Lower leg skin (tissue), 4 donors: ENCODE measurements around the gene SYNPO2. TPM values are rescaled to one million over a fixed set of nuclear protein-coding genes. Genes with fewer than 3 reads are reported as not detected.

ENCODE experiments used
- DNase-seq, 2 donors: peaks; one replicate each; pipeline ENCODE4 v3.0.0-alpha.2; 2019; ENCODE audit warnings: low spot score in 2 of 2
- H3K4me3 ChIP-seq: fragments of 200-600 bp; sonication (generic); 2 replicates; pipeline ENCODE4 v1.5.1; 2017; ENCODE audit warnings: mild to moderate bottlenecking, low read depth; ENCODE audit not compliant: poor library complexity, severe bottlenecking
- CTCF ChIP-seq, 3 donors: fragments of 450-650 bp; IDR thresholded peaks; one replicate each; pipeline ENCODE4 v1.5.1; 2016; ENCODE audit warnings: antibody characterized with exemption in 3 of 3, mild to moderate bottlenecking in 3 of 3, moderate library complexity in 2 of 3
- POLR2A ChIP-seq, 2 donors: fragments of 450-650 bp; IDR thresholded peaks; one replicate each; pipeline ENCODE4 v1.6.1; 2016 to 2017; ENCODE audit warnings: antibody characterized with exemption in 2 of 2, mild to moderate bottlenecking in 1 of 2, moderate library complexity in 1 of 2
- WGBS, 2 donors: methylation state at CpG; one replicate each; pipeline ENCODE4 v1.1.5; 2018; 5-methylcytosine and 5-hydroxymethylcytosine counted together
- intact Hi-C: fragments of 100-400 bp; cut with DNase I; formaldehyde crosslinking; loops from one replicate; pipeline ENCODE4 v1.15.0; 2023; ENCODE audit warnings: low total_unique reads
- total RNA-seq, 4 donors: library from RNA; depleted of rRNA; stranded (reverse); fragments of >200 nt; gene quantifications; one replicate each; pipeline ENCODE4 v1.1.0, GENCODE V29; 2016

SYNPO2 gene
- total RNA-seq, 4 donors from 2014 or later: 13.3 to 38.5 (median 16.1) TPM

GRCh38 chr4:119070301-119070700, 181.6 kb downstream of the SYNPO2 start:
- WGBS, 2 donors: 45 to 46% methylated on average over 4 of the region's 4 CpGs
- no peak overlapping the region for H3K4me3 ChIP-seq
- DNase-seq: no peak
- intact Hi-C loops: no loop called here
- no peak for TF ChIP-seq POLR2A (IDR thresholded peaks at IDR 0.05)
- no peak for TF ChIP-seq CTCF (IDR thresholded peaks at IDR 0.05)

GRCh38 chr4:119080721-119081541, 192.3 kb downstream of the SYNPO2 start:
- DNase-seq: no peak
- WGBS, 2 donors: 67 to 78% methylated on average over 2 of the region's 2 CpGs
- intact Hi-C loops: no loop called here
- no peak overlapping the region for H3K4me3 ChIP-seq
- TF ChIP-seq CTCF (IDR thresholded peaks at IDR 0.05) (no peak), POLR2A (IDR thresholded peaks at IDR 0.05) (no peak)

GRCh38 chr4:119081542-119081859, 192.8 kb downstream of the SYNPO2 start:
- 69 to 73% methylated on average over 1 of the region's 1 CpG for WGBS, 2 donors

GRCh38 chr4:119081943-119082342, 193.3 kb downstream of the SYNPO2 start:
- DNase-seq: no peak
- no peak overlapping the region for H3K4me3 ChIP-seq
- TF ChIP-seq CTCF (IDR thresholded peaks at IDR 0.05) (no peak), POLR2A (IDR thresholded peaks at IDR 0.05) (no peak)
- WGBS, 2 donors: 41 to 42% methylated on average over 3 of the region's 3 CpGs
- intact Hi-C loops: no loop called here

More at GRCh38 chr4:119081542-119081859, 192.8 kb downstream of the SYNPO2 start:
- DNase-seq: no peak
- no peak overlapping the region for H3K4me3 ChIP-seq
- intact Hi-C loops: no loop called here
- no peak for TF ChIP-seq POLR2A (IDR thresholded peaks at IDR 0.05)
- no peak for TF ChIP-seq CTCF (IDR thresholded peaks at IDR 0.05)

GRCh38 chr4:119082661-119083060, 194.0 kb downstream of the SYNPO2 start:
- 51 to 63% methylated on average over 2 of the region's 2 CpGs for whole genome bisulfite sequencing, 2 donors
- DNase-seq: no peak
- intact Hi-C loops: no loop called here
- TF ChIP-seq CTCF (IDR thresholded peaks at IDR 0.05) (no peak), POLR2A (IDR thresholded peaks at IDR 0.05) (no peak)
- H3K4me3 ChIP-seq: no peak overlapping the region

GRCh38 chr4:119084513-119084912, 195.9 kb downstream of the SYNPO2 start:
- intact Hi-C loops: no loop called here
- no peak for DNase-seq
- H3K4me3 ChIP-seq: no peak overlapping the region
- TF ChIP-seq CTCF (IDR thresholded peaks at IDR 0.05) (no peak), POLR2A (IDR thresholded peaks at IDR 0.05) (no peak)
- WGBS, 2 donors: 60 to 61% methylated on average over 5 of the region's 5 CpGs
